K562 (cell line): ENCODE measurements around the gene CD9. TPM values are rescaled to one million over a fixed set of nuclear protein-coding genes. Genes with fewer than 3 reads are reported as not detected.

ENCODE experiments used
- ATAC-seq: fragments of 200-7000 bp; cut with Tn5 transposase; 3 replicates; pipeline ENCODE4 v1.9.1; 2020; ENCODE audit warnings: moderate library complexity
- BruUV-seq: library from RNA; stranded (reverse); fragments of 400-500 nt; replicated peaks from 2 replicates; lab custom pipeline; 2021; lab: Mats Ljungman, UMichigan
- CTCF ChIA-PET: fragments of 300-600 bp; formaldehyde crosslinking; extraction: SDS; loops from one replicate; lab custom pipeline; 2021; ENCODE audit warnings: low intra/inter-chr PET ratio; lab: Yijun Ruan, JAX
- POLR2A ChIA-PET: fragments of 300-600, 350-650 bp; sonication (Branson Sonifier 250); formaldehyde crosslinking; extraction: SDS; loops from one replicate; lab custom pipeline; 2021; ENCODE audit warnings: antibody characterized with exemption, inconsistent platforms; lab: Yijun Ruan, JAX
- DNase-seq, 4 experiments: peaks; one replicate each; pipeline versions ENCODE4 v3.0.0 to v3.0.0-alpha.2; 2011 to 2018; ENCODE audit warnings: low spot score in 3 of 4, mixed read lengths in 3 of 4; ENCODE audit errors: extremely low read depth in 1 of 4
- FAIRE-seq: peaks from 2 replicates; lab custom pipeline; 2011; peaks lifted over from hg19 to GRCh38; lab: Jason Lieb, UNC
- H2AFZ ChIP-seq: 2 replicates; pipeline ENCODE4 v1.6.0; 2011; ENCODE audit warnings: low read depth, low read length, control low read depth, inconsistent platforms
- H3K27ac ChIP-seq: fragments of 200-600 bp; 3 replicates; pipeline ENCODE4 v1.8.0; 2011; ENCODE audit warnings: low read depth, mild to moderate bottlenecking, control low read depth, inconsistent platforms, low read length, moderate library complexity, mixed read lengths; ENCODE audit errors: extremely low read depth
- H3K27me3 ChIP-seq, 2 experiments: fragments of 300-600 bp in 1 of 2; 2 replicates in 1 of 2; 3 replicates in 1 of 2; pipeline versions ENCODE4 v1.6.0 to v1.8.0; 2011; ENCODE audit warnings: inconsistent platforms in 2 of 2, low read length in 2 of 2, mild to moderate bottlenecking in 1 of 2, mixed read lengths in 1 of 2, moderate library complexity in 1 of 2; ENCODE audit not compliant: control insufficient read depth in 2 of 2, insufficient read depth in 2 of 2
- H3K36me3 ChIP-seq: fragments of 300-600 bp; 3 replicates; pipeline ENCODE4 v1.8.0; 2011; ENCODE audit warnings: mild to moderate bottlenecking, low read length, inconsistent platforms; ENCODE audit not compliant: control insufficient read depth, insufficient read depth
- H3K4me1 ChIP-seq, 2 experiments: fragments of 200-600 bp in 1 of 2; replicated peaks in 1 of 2; 2 replicates in 1 of 2; 3 replicates in 1 of 2; pipeline versions ENCODE4 v1.5.1 to v1.8.0; 2011; ENCODE audit warnings: inconsistent platforms in 2 of 2, low read length in 2 of 2, mild to moderate bottlenecking in 1 of 2, mixed read lengths in 1 of 2, moderate library complexity in 1 of 2; ENCODE audit not compliant: control insufficient read depth in 2 of 2, insufficient read depth in 2 of 2
- H3K4me2 ChIP-seq: 2 replicates; pipeline ENCODE4 v1.6.1; 2011; ENCODE audit warnings: low read length, control low read depth, inconsistent platforms, mixed read lengths; ENCODE audit not compliant: insufficient read depth
- H3K4me3 ChIP-seq: fragments of 200-600 bp; sonication (generic), shearing (Covaris generic); 2 replicates; pipeline ENCODE4 v1.5.1; 2016; ENCODE audit warnings: control low read depth, inconsistent platforms
- H3K79me2 ChIP-seq: fragments of 200-600 bp; 3 replicates; pipeline ENCODE4 v1.8.0; 2011; ENCODE audit warnings: low read length, inconsistent platforms; ENCODE audit not compliant: control insufficient read depth, insufficient read depth
- H3K9ac ChIP-seq, 2 experiments: 2 replicates each; pipeline versions ENCODE4 v1.6.0 to v1.6.1; 2011; ENCODE audit warnings: low read depth in 2 of 2, low read length in 2 of 2, control low read depth in 1 of 2, inconsistent platforms in 1 of 2, mild to moderate bottlenecking in 1 of 2, mixed read lengths in 1 of 2; ENCODE audit not compliant: insufficient read depth in 1 of 2
- H3K9me1 ChIP-seq: one replicate; pipeline ENCODE4 v1.6.0; 2011; ENCODE audit warnings: inconsistent platforms, mild to moderate bottlenecking, low read length, moderate library complexity; ENCODE audit not compliant: control insufficient read depth, insufficient read depth
- H3K9me3 ChIP-seq: replicated peaks from 2 replicates; pipeline ENCODE4 v1.5.1; 2011; ENCODE audit warnings: low read depth, low read length, inconsistent platforms; ENCODE audit not compliant: control insufficient read depth, insufficient read depth
- H4K20me1 ChIP-seq: replicated peaks from 2 replicates; pipeline ENCODE4 v1.6.1; 2011; ENCODE audit warnings: low read length, inconsistent platforms, mixed read lengths; ENCODE audit not compliant: control insufficient read depth, insufficient read depth
- DEAF1 ChIP-seq: fragments of 450-650 bp; formaldehyde crosslinking; IDR thresholded peaks from 2 replicates; pipeline ENCODE4 v1.4.0; 2020; ENCODE audit warnings: mild to moderate bottlenecking, moderate library complexity
- SPI1 ChIP-seq: IDR thresholded peaks from 2 replicates; pipeline ENCODE4 v1.6.1; 2011; ENCODE audit warnings: low read depth, low read length, control low read depth, borderline replicate concordance
- ZBTB43 ChIP-seq: sonication (generic); formaldehyde crosslinking; IDR thresholded peaks from 2 replicates; pipeline ENCODE4 v1.8.0; 2023; ENCODE audit warnings: mild to moderate bottlenecking, missing genetic modification reagents
- WGBS: fragments of 100-300 bp; shearing (Covaris generic); methylation state at CpG from one replicate; pipeline ENCODE4 v1.1.6; 2016; ENCODE audit warnings: low coverage, mixed read lengths; ENCODE audit not compliant: insufficient coverage; ENCODE audit errors: missing lambda C conversion rate; 5-methylcytosine and 5-hydroxymethylcytosine counted together
- in situ Hi-C: fragments of 300-500 bp; cut with MboI; formaldehyde crosslinking; loops from 4 replicates; pipeline ENCODE4 v1.15.0; 2018; ENCODE audit warnings: inconsistent platforms, mixed read lengths
- intact Hi-C: fragments of 100-400 bp; cut with micrococcal nuclease; formaldehyde crosslinking; loops from 2 replicates; pipeline ENCODE4 v1.14.2; 2022
- polyA plus RNA-seq, 8 experiments: library from polyadenylated mRNA; depleted of rRNA in 4 of 8; stranded (reverse) in 5 of 8; unstranded in 3 of 8; fragments of >200 nt; fragmentation: Nextera tagmentation in 2 of 8; fragmentation: Illumina TruSeq in 1 of 8; extraction: Ambion mirVana in 2 of 8; extraction: Trizol in 1 of 8; gene quantifications; 2 replicates each; pipeline versions ENCODE4 v1.2.1 to v1.2.3, GENCODE V29; 2011 to 2014; ENCODE audit warnings: inconsistent platforms in 1 of 8, missing spikeins in 1 of 8
- total RNA-seq, 7 experiments: library from RNA; depleted of rRNA in 6 of 7; stranded (reverse); fragments of >200 nt in 6 of 7; fragmentation: Illumina TruSeq in 2 of 7; extraction: Trizol in 2 of 7; gene quantifications; 2 replicates each; pipeline versions ENCODE4 v1.2.1 to v1.2.3, GENCODE V29; 2011 to 2021; ENCODE audit warnings: low replicate concordance in 1 of 7

CD9 gene
- total and polyA plus RNA-seq, 9 of the 15 experiments (the other 6 are each of a cell fraction or from before 2014, with no cell fraction given), result 0.43 to 5.6 (median 0.62) TPM

GRCh38 chr12:6198051-6198450 is 2.1 kb upstream of the CD9 start:
- ChIA-PET CTCF (no interaction called here), POLR2A (interaction anchor here (0.6 kb wide), 1 partner anchor 145 kb away, joined by 3 read pairs; no protein-coding TSS in a partner anchor)
- H3K79me2 ChIP-seq, result no peaks in the 10 kb centered on the region
- no peaks in the 10 kb centered on the region for H3K36me3 ChIP-seq
- no TSS peak for BruUV-seq
- no peak overlapping the region for H2AFZ ChIP-seq
- in situ Hi-C loops (loop anchor here (10.0 kb wide), 1 partner anchor 133 kb away; no protein-coding TSS in a partner anchor), intact Hi-C loops (no loop called here)
- H3K9me1 ChIP-seq, result no peaks in the 10 kb centered on the region
- no peaks in the 10 kb centered on the region for H3K9me3 ChIP-seq
- no peak overlapping the region for H3K27ac ChIP-seq
- H4K20me1 ChIP-seq, result no peaks in the 10 kb centered on the region
- 20% methylated on average over 6 of the region's 7 CpGs for WGBS
- no peak for DNase-seq
- peaks cover 0 to 15% of the 10 kb centered on the region in 2 experiments; a peak in 3 of 5 replicates for H3K4me1 ChIP-seq
- TF ChIP-seq DEAF1 (CRISPR knock-in tag) (no peak), SPI1 (no peak)
- no peak for ATAC-seq
- no peak overlapping the region for H3K4me2 ChIP-seq
- no peak overlapping the region for H3K9ac ChIP-seq
- FAIRE-seq, result no peak
- H3K27me3 ChIP-seq, result peaks cover 9 to 43% of the 10 kb centered on the region in 2 experiments; a peak in 4 of 5 replicates
- no peak overlapping the region for H3K4me3 ChIP-seq

GRCh38 chr12:6198556-6198955 is 1.6 kb upstream of the CD9 start:
- no TSS peak for BruUV-seq

More at GRCh38 chr12:6198556-6198955, 1.6 kb upstream of the CD9 start:
- Histone ChIP-seq H3K4me3 (no peak overlapping the region), H3K9me1 (no peaks in the 10 kb centered on the region), H3K36me3 (no peaks in the 10 kb centered on the region), H4K20me1 (no peaks in the 10 kb centered on the region), H3K4me2 (no peak overlapping the region), H3K27ac (no peak overlapping the region), H2AFZ (no peak overlapping the region), H3K79me2 (no peaks in the 10 kb centered on the region), H3K9me3 (no peaks in the 10 kb centered on the region), H3K27me3 (peaks cover 8 to 38% of the 10 kb centered on the region in 2 experiments; a peak in 4 of 5 replicates), H3K9ac (no peak overlapping the region), H3K4me1 (peaks cover 0 to 15% of the 10 kb centered on the region in 2 experiments; a peak in 3 of 5 replicates)
- POLR2A ChIA-PET, result interaction anchor here (0.6 kb wide), 1 partner anchor 146 kb away, joined by 3 read pairs; no protein-coding TSS in a partner anchor
- ATAC-seq (no peak), DNase-seq (no peak), FAIRE-seq (no peak)
- WGBS, result 22% methylated on average over 5 of the region's 6 CpGs
- in situ Hi-C loops, result loop anchor here (10.0 kb wide), 1 partner anchor 134 kb away; no protein-coding TSS in a partner anchor
- CTCF ChIA-PET, result no interaction called here
- intact Hi-C loops, result no loop called here
- no peak for TF ChIP-seq ZBTB43
